H1 (cell line): ENCODE measurements around the gene PARD3. TPM values are rescaled to one million over a fixed set of nuclear protein-coding genes. Genes with fewer than 3 reads are reported as not detected.

ENCODE experiments used
- CTCF ChIA-PET: fragments of 300-600 bp; sonication (Branson Sonifier 250); formaldehyde crosslinking; loops from one replicate; lab custom pipeline; 2021; ENCODE audit not compliant: partially characterized antibody; lab: Charles Lee
- POLR2A ChIA-PET: fragments of 300-600 bp; sonication (Branson Sonifier 250); formaldehyde crosslinking; loops from one replicate; lab custom pipeline; 2021; ENCODE audit warnings: inconsistent platforms; ENCODE audit not compliant: partially characterized antibody; lab: Charles Lee
- DNase-seq, 2 experiments: peaks; one replicate each; pipeline versions ENCODE4 v3.0.0 to v3.0.0-alpha.2; 2010 to 2022; ENCODE audit warnings: low spot score in 2 of 2, low read depth in 1 of 2, mixed read lengths in 1 of 2
- FAIRE-seq: peaks from 2 replicates; lab custom pipeline; 2011; peaks lifted over from hg19 to GRCh38; lab: Jason Lieb, UNC
- H2AFZ ChIP-seq: 2 replicates; pipeline ENCODE4 v1.8.1; 2012; ENCODE audit warnings: low read length, inconsistent platforms
- H2AK5ac ChIP-seq: 2 replicates; pipeline ENCODE4 v1.6.1; 2013; ENCODE audit warnings: low read depth, low read length
- H2BK120ac ChIP-seq: replicated peaks from 2 replicates; pipeline ENCODE3; 2013; ENCODE audit warnings: low read depth, low read length, inconsistent platforms
- H2BK12ac ChIP-seq: 2 replicates; pipeline ENCODE4 v1.6.1; 2013; ENCODE audit warnings: low read depth, low read length
- H2BK15ac ChIP-seq: 2 replicates; pipeline ENCODE4 v1.6.1; 2013; ENCODE audit warnings: low read length
- H2BK20ac ChIP-seq: 2 replicates; pipeline ENCODE4 v1.6.1; 2013; ENCODE audit warnings: low read length
- H2BK5ac ChIP-seq: 2 replicates; pipeline ENCODE4 v1.6.1; 2013; ENCODE audit warnings: low read depth, low read length
- H3K14ac ChIP-seq: 2 replicates; pipeline ENCODE4 v1.6.1; 2013; ENCODE audit warnings: inconsistent platforms; ENCODE audit not compliant: insufficient read length
- H3K18ac ChIP-seq: 2 replicates; pipeline ENCODE4 v1.6.1; 2013; ENCODE audit warnings: low read length; ENCODE audit errors: extremely low read depth
- H3K23ac ChIP-seq: 2 replicates; pipeline ENCODE4 v1.6.1; 2013; ENCODE audit warnings: inconsistent platforms; ENCODE audit not compliant: insufficient read length
- H3K23me2 ChIP-seq: 2 replicates; pipeline ENCODE4 v1.6.1; 2013; ENCODE audit warnings: low read depth, low read length
- H3K27ac ChIP-seq: 2 replicates; pipeline ENCODE4 v1.6.1; 2011; ENCODE audit warnings: low read depth, low read length, inconsistent platforms
- H3K27me3 ChIP-seq, 4 experiments: replicated peaks in 1 of 4; 1 replicate in 1 of 4; 2 replicates in 3 of 4; pipeline versions ENCODE4 v1.6.1 to v1.8.1; 2011 to 2013; ENCODE audit warnings: low read length in 3 of 4, mild to moderate bottlenecking in 3 of 4, inconsistent platforms in 2 of 4, mixed read lengths in 2 of 4, moderate library complexity in 1 of 4; ENCODE audit not compliant: control insufficient read depth in 3 of 4, insufficient read depth in 3 of 4; ENCODE audit errors: extremely low read depth in 1 of 4
- H3K36me3 ChIP-seq, 4 experiments: 2 replicates each; pipeline versions ENCODE4 v1.6.1 to v1.8.1; 2011 to 2013; ENCODE audit warnings: mild to moderate bottlenecking in 4 of 4, low read length in 3 of 4, moderate library complexity in 2 of 4, control low read depth in 1 of 4, inconsistent platforms in 1 of 4; ENCODE audit not compliant: insufficient read depth in 4 of 4, control insufficient read depth in 2 of 4
- H3K4ac ChIP-seq: replicated peaks from 2 replicates; pipeline ENCODE3; 2013; ENCODE audit warnings: low read length, low read depth, mixed read lengths, inconsistent platforms; ENCODE audit not compliant: insufficient read length
- H3K4me1 ChIP-seq, 4 experiments: replicated peaks in 1 of 4; 1 replicate in 1 of 4; 2 replicates in 3 of 4; pipeline versions ENCODE4 v1.6.1 to v1.8.1; 2011 to 2013; ENCODE audit warnings: low read length in 3 of 4, inconsistent platforms in 2 of 4, mixed read lengths in 1 of 4; ENCODE audit not compliant: insufficient read depth in 4 of 4, control insufficient read depth in 3 of 4
- H3K4me2 ChIP-seq, 2 experiments: 2 replicates each; pipeline versions ENCODE4 v1.6.1 to v1.8.1; 2011 to 2013; ENCODE audit warnings: low read depth in 2 of 2, low read length in 2 of 2, control low read depth in 1 of 2, inconsistent platforms in 1 of 2, mild to moderate bottlenecking in 1 of 2; ENCODE audit not compliant: insufficient read depth in 1 of 2
- H3K4me3 ChIP-seq, 4 experiments: fragments of 200-600, 300-600 bp in 1 of 4; sonication (generic), shearing (Covaris generic), sonication (Bioruptor Twin) in 1 of 4; 2 replicates each; pipeline versions ENCODE4 v1.5.1 to v1.8.1; 2011 to 2016; ENCODE audit warnings: low read length in 4 of 4, low read depth in 3 of 4, control low read depth in 2 of 4, inconsistent platforms in 2 of 4, mild to moderate bottlenecking in 2 of 4, mixed read lengths in 1 of 4, moderate library complexity in 1 of 4; ENCODE audit not compliant: insufficient read depth in 2 of 4; ENCODE audit errors: extremely low read depth in 1 of 4
- H3K56ac ChIP-seq: replicated peaks from 2 replicates; pipeline ENCODE3; 2013; ENCODE audit warnings: low read depth, mild to moderate bottlenecking, mixed read lengths, low read length, inconsistent platforms; ENCODE audit not compliant: insufficient read length
- H3K79me1 ChIP-seq: 2 replicates; pipeline ENCODE4 v1.6.1; 2013; ENCODE audit warnings: low read depth, low read length, control low read depth
- H3K79me2 ChIP-seq, 2 experiments: 2 replicates each; pipeline versions ENCODE4 v1.6.1 to v1.8.1; 2012 to 2013; ENCODE audit warnings: low read length in 2 of 2, mild to moderate bottlenecking in 2 of 2, inconsistent platforms in 1 of 2; ENCODE audit not compliant: insufficient read depth in 2 of 2, control insufficient read depth in 1 of 2
- H3K9ac ChIP-seq, 4 experiments: replicated peaks in 1 of 4; 1 replicate in 1 of 4; 2 replicates in 3 of 4; pipeline versions ENCODE4 v1.6.1 to v1.8.1; 2011 to 2013; ENCODE audit warnings: low read depth in 3 of 4, low read length in 3 of 4, control low read depth in 2 of 4, mild to moderate bottlenecking in 2 of 4, moderate library complexity in 2 of 4, inconsistent platforms in 1 of 4; ENCODE audit errors: extremely low read depth in 1 of 4
- H3K9me3 ChIP-seq, 2 experiments: 2 replicates each; pipeline versions ENCODE4 v1.6.1 to v1.8.1; 2012 to 2013; ENCODE audit warnings: mild to moderate bottlenecking in 2 of 2, moderate library complexity in 2 of 2, control low read depth in 1 of 2, inconsistent platforms in 1 of 2, low read depth in 1 of 2, low read length in 1 of 2, mixed read lengths in 1 of 2; ENCODE audit not compliant: insufficient read depth in 2 of 2
- H4K20me1 ChIP-seq, 2 experiments: replicated peaks in 1 of 2; 2 replicates each; pipeline versions ENCODE3 to v1.8.1; 2011 to 2013; ENCODE audit warnings: inconsistent platforms in 2 of 2, low read length in 2 of 2, mild to moderate bottlenecking in 1 of 2; ENCODE audit not compliant: insufficient read depth in 2 of 2, control insufficient read depth in 1 of 2
- H4K5ac ChIP-seq: 2 replicates; pipeline ENCODE4 v1.6.1; 2013; ENCODE audit warnings: low read length, low read depth, mixed read lengths, inconsistent platforms; ENCODE audit not compliant: insufficient read length
- H4K8ac ChIP-seq: 2 replicates; pipeline ENCODE4 v1.8.0; 2013; ENCODE audit warnings: mild to moderate bottlenecking, moderate library complexity, low read length, inconsistent platforms; ENCODE audit not compliant: insufficient read depth; ENCODE audit errors: extremely low read depth
- H4K91ac ChIP-seq: replicated peaks from 2 replicates; pipeline ENCODE3; 2013; ENCODE audit warnings: low read length, mixed read lengths, inconsistent platforms; ENCODE audit not compliant: insufficient read length
- EZH2 ChIP-seq: fragments of 200-600 bp; sonication (generic); IDR thresholded peaks from 2 replicates; pipeline ENCODE4 v1.7.1; 2012; ENCODE audit warnings: low read depth, mild to moderate bottlenecking, moderate library complexity, low read length, inconsistent platforms; ENCODE audit not compliant: severe bottlenecking
- JUND ChIP-seq: IDR thresholded peaks from 2 replicates; pipeline ENCODE4 v1.6.1; 2011; ENCODE audit warnings: mild to moderate bottlenecking, improper control_type of control experiment, low read length
- MAFK ChIP-seq: IDR thresholded peaks from 2 replicates; pipeline ENCODE4 v1.6.1; 2012; ENCODE audit warnings: low read depth, mild to moderate bottlenecking, improper control_type of control experiment, low read length
- TCF12 ChIP-seq: IDR thresholded peaks from 2 replicates; pipeline ENCODE4 v1.6.1; 2011; ENCODE audit warnings: low read depth, mild to moderate bottlenecking, low read length
- WGBS, 2 experiments: shearing (Covaris generic) in 1 of 2; methylation state at CpG; one replicate each; pipeline versions ENCODE4 v1.1.6 to v1.1.7; 2013 to 2015; ENCODE audit warnings: low lambda C conversion rate in 2 of 2, mixed read lengths in 2 of 2, inconsistent platforms in 1 of 2, low coverage in 1 of 2, missing lambda C conversion rate in 1 of 2; ENCODE audit not compliant: insufficient replicate concordance in 2 of 2, insufficient coverage in 1 of 2, insufficient read length in 1 of 2; ENCODE audit errors: extremely low coverage in 1 of 2, missing lambda C conversion rate in 1 of 2; 5-methylcytosine and 5-hydroxymethylcytosine counted together
- polyA plus RNA-seq, 7 experiments: library from polyadenylated mRNA; depleted of rRNA in 3 of 7; stranded (reverse) in 5 of 7; unstranded in 2 of 7; fragments of >200 nt in 5 of 7; fragments of 200-250 nt in 2 of 7; gene quantifications; 1 replicate in 5 of 7; 2 replicates in 1 of 7; 4 replicates in 1 of 7; pipeline versions ENCODE4 v1.2.1 to v1.2.3, GENCODE V29; 2011 to 2013; ENCODE audit warnings: missing spikeins in 2 of 7, mixed read lengths in 2 of 7
- total RNA-seq: library from RNA; stranded (reverse); fragmentation: NEBNext Ultra II Directional; extraction: Animal tissue kit (Norgen Biotek cat#: 25700); gene quantifications from 2 replicates; pipeline ENCODE4 v1.2.1, GENCODE V29; 2021

The PARD3 gene
- total and polyA plus RNA-seq, 2 of the 8 experiments (the other 6 are each of a cell fraction or from before 2014, with no cell fraction given) = 19.7 to 49.1 TPM

- H2AFZ ChIP-seq = no peak overlapping the region
- no peak overlapping the region for H2AK5ac ChIP-seq
- no peak overlapping the region for H2BK15ac ChIP-seq
- no peak overlapping the region for H3K4ac ChIP-seq
- FAIRE-seq = no peak
- H3K79me2 ChIP-seq = peaks cover 0 to 5% of the 10 kb centered on the region in 2 experiments; a peak in 2 of 4 replicates
- no peaks in the 10 kb centered on the region for H3K79me1 ChIP-seq
- H3K27me3 ChIP-seq = no peaks in the 10 kb centered on the region
- H3K23ac ChIP-seq = no peak overlapping the region
- H3K9ac ChIP-seq = no peak overlapping the region
- no peaks in the 10 kb centered on the region for H3K23me2 ChIP-seq
- no peak overlapping the region for H4K91ac ChIP-seq
- no peak overlapping the region for H3K4me2 ChIP-seq
- no peak overlapping the region for H4K8ac ChIP-seq
- H3K36me3 ChIP-seq = no peaks in the 10 kb centered on the region
- 89% methylated on average over 6 of the region's 6 CpGs; no CpG with 5 or more reads in 1 of the 2 experiments for whole genome bisulfite sequencing, 2 experiments
- H4K20me1 ChIP-seq = no peaks in the 10 kb centered on the region
- POLR2A ChIA-PET = no interaction called here
- no peak for TF ChIP-seq JUND
- no peak for TF ChIP-seq MAFK
- no peak for TF ChIP-seq TCF12
- no peak for TF ChIP-seq EZH2
- TF ChIP-seq, all 59 proteins: peak for 0
- CTCF ChIA-PET = no interaction called here
- no peak overlapping the region for H4K5ac ChIP-seq
- no peak overlapping the region for H2BK5ac ChIP-seq
- H2BK20ac ChIP-seq = no peak overlapping the region
- no peak overlapping the region for H3K18ac ChIP-seq
- H3K4me3 ChIP-seq = no peak overlapping the region
- H3K14ac ChIP-seq = no peak overlapping the region
- H2BK12ac ChIP-seq = no peak overlapping the region
- no peak overlapping the region for H3K27ac ChIP-seq
- no peak for DNase-seq
- no peaks in the 10 kb centered on the region for H3K4me1 ChIP-seq
- no peak overlapping the region for H3K56ac ChIP-seq
- no peaks in the 10 kb centered on the region for H3K9me3 ChIP-seq
- no peak overlapping the region for H2BK120ac ChIP-seq
Observed at GRCh38 chr10:34557173-34557572, 257.9 kb downstream of the PARD3 start.
